Measurements from ENCODE around the gene RPTOR. TPM values are rescaled to one million over a fixed set of nuclear protein-coding genes. Genes with fewer than 3 reads are reported as not detected.

RPTOR gene
- total and polyA plus RNA-seq, 2 donors (not counting 3 experiments of a cell fraction or from before 2014, with no cell fraction given), result 10.7 to 41.8 TPM

GRCh38 chr17:80692931-80693467 lies 148.4 kb downstream of the RPTOR start:
- no peaks in the 10 kb centered on the region for H3K9me3 ChIP-seq (replicated peaks; ENCODE audit: control insufficient read depth, insufficient read depth, low read length)
- peaks cover 25% of the 10 kb centered on the region for H3K79me2 ChIP-seq (ENCODE audit: control insufficient read depth, insufficient read depth, low read length)
- no peak for DNase-seq (ENCODE audit: low read depth, low spot score)
- H2AFZ ChIP-seq (ENCODE audit: low read depth, low read length), result no peak overlapping the region
- peaks cover 11% of the 10 kb centered on the region for H3K4me1 ChIP-seq (ENCODE audit: control insufficient read depth, extremely low read depth, insufficient read depth, low read length)
- no peak overlapping the region for H3K4me3 ChIP-seq (replicated peaks in 1 of 3; ENCODE audit: insufficient read depth in 1 of 3, low read depth in 1 of 3, low read length in 3 of 3)
- no peaks in the 10 kb centered on the region for H3K36me3 ChIP-seq (ENCODE audit: control insufficient read depth in 2 of 2, extremely low read depth in 1 of 2, insufficient read depth in 2 of 2, low read length in 2 of 2)
- POLR2A ChIA-PET, result no interaction called here
- H3K9me1 ChIP-seq (replicated peaks; ENCODE audit: control insufficient read depth, extremely low read depth, insufficient read depth, low read length), result no peaks in the 10 kb centered on the region
- no peak overlapping the region for H3K9ac ChIP-seq (replicated peaks; ENCODE audit: extremely low read depth, insufficient read depth, low read length)
- no peaks in the 10 kb centered on the region for H4K20me1 ChIP-seq (replicated peaks; ENCODE audit: control insufficient read depth, extremely low read depth, insufficient read depth, low read length)
- no peak for TF ChIP-seq EZH2 (IDR thresholded peaks at IDR 0.05; ENCODE audit: borderline replicate concordance, low read depth, low read length, severe bottlenecking)
- no peak for TF ChIP-seq GATA2 (IDR thresholded peaks at IDR 0.05; ENCODE audit: insufficient read depth, insufficient read length, low read depth, low read length)
- TF ChIP-seq MYC (IDR thresholded peaks at IDR 0.05; ENCODE audit: low read depth, low read length), result no peak
- TF ChIP-seq JUN (IDR thresholded peaks at IDR 0.05; ENCODE audit: borderline replicate concordance, insufficient read depth, insufficient read length, low read depth), result no peak
- TF ChIP-seq FOS (IDR thresholded peaks at IDR 0.05; ENCODE audit: borderline replicate concordance, insufficient read depth, low read length), result no peak
- no peak for TF ChIP-seq POLR2AphosphoS5 (IDR thresholded peaks at IDR 0.05; ENCODE audit: insufficient read depth, low read depth, low read length)
- TF ChIP-seq, protein P1, sequence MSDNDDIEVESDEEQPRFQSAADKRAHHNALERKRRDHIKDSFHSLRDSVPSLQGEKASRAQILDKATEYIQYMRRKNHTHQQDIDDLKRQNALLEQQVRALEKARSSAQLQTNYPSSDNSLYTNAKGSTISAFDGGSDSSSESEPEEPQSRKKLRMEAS (IDR thresholded peaks at IDR 0.05; ENCODE audit: insufficient read depth, insufficient read length), result no peak
- TF ChIP-seq POLR2A (IDR thresholded peaks at IDR 0.05; ENCODE audit: low read depth, low read length), result no peak
- TF ChIP-seq, protein P2, sequence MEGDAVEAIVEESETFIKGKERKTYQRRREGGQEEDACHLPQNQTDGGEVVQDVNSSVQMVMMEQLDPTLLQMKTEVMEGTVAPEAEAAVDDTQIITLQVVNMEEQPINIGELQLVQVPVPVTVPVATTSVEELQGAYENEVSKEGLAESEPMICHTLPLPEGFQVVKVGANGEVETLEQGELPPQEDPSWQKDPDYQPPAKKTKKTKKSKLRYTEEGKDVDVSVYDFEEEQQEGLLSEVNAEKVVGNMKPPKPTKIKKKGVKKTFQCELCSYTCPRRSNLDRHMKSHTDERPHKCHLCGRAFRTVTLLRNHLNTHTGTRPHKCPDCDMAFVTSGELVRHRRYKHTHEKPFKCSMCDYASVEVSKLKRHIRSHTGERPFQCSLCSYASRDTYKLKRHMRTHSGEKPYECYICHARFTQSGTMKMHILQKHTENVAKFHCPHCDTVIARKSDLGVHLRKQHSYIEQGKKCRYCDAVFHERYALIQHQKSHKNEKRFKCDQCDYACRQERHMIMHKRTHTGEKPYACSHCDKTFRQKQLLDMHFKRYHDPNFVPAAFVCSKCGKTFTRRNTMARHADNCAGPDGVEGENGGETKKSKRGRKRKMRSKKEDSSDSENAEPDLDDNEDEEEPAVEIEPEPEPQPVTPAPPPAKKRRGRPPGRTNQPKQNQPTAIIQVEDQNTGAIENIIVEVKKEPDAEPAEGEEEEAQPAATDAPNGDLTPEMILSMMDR (IDR thresholded peaks at IDR 0.05; ENCODE audit: extremely low read depth in 1 of 2, insufficient read depth in 1 of 2, low read depth in 1 of 2, low read length in 2 of 2), result no peak
- dilution Hi-C loops (cut with MboI; ENCODE audit: extremely low pct_ligation_motif_present, low sequenced_read_pairs), result no loop called here
- no peak for FAIRE-seq
- no TSS peak for BruUV-seq (replicated peaks)
- no peaks in the 10 kb centered on the region for H3K27me3 ChIP-seq (ENCODE audit: control insufficient read depth in 2 of 2, insufficient read depth in 2 of 2, low read length in 2 of 2)
- intact Hi-C loops (cut with micrococcal nuclease), result no loop called here
- CTCF ChIA-PET, result interaction anchor here (1.0 kb wide), 1 partner anchor 45 kb away, joined by 3 read pairs; no protein-coding TSS in a partner anchor
- no peak overlapping the region for H3K27ac ChIP-seq (ENCODE audit: insufficient read depth, low read depth, low read length)
- H3K4me2 ChIP-seq (ENCODE audit: insufficient read depth, low read length), result no peak overlapping the region

All from endothelial cell of umbilical vein (primary cell).